GM12878 (cell line): ENCODE data around the gene SMIM27. TPM values are rescaled to one million over a fixed set of nuclear protein-coding genes. Genes with fewer than 3 reads are reported as not detected.

Experiments
- ATAC-seq: fragments of 200-7000 bp; cut with Tn5 transposase; 3 replicates; pipeline ENCODE4 v1.9.1; 2020; ENCODE audit warnings: mild to moderate bottlenecking, moderate library complexity
- BruUV-seq: library from RNA; stranded (reverse); fragments of 400-500 nt; replicated peaks from 2 replicates; lab custom pipeline; 2021; lab: Mats Ljungman, UMichigan
- CTCF ChIA-PET: fragments of 300-600 bp; sonication (Branson Sonifier 250); formaldehyde crosslinking; extraction: SDS; loops from one replicate; lab custom pipeline; 2021; ENCODE audit warnings: inconsistent platforms; lab: Yijun Ruan, JAX
- POLR2A ChIA-PET: fragments of 350-600 bp; formaldehyde crosslinking; extraction: SDS; loops from one replicate; lab custom pipeline; 2021; ENCODE audit warnings: inconsistent platforms; lab: Charles Lee
- RAD21 ChIA-PET: fragments of 300-600 bp; sonication (Branson Sonifier 250); formaldehyde crosslinking; loops from one replicate; lab custom pipeline; 2023; ENCODE audit warnings: antibody characterized with exemption; ENCODE audit not compliant: unreplicated experiment; lab: Charles Lee
- SMC1A ChIA-PET: fragments of 300-600 bp; sonication (Branson Sonifier 250); formaldehyde crosslinking; loops from one replicate; lab custom pipeline; 2023; ENCODE audit not compliant: unreplicated experiment, uncharacterized antibody; lab: Charles Lee
- DNase-seq: peaks from one replicate; pipeline ENCODE4 v3.0.0-alpha.2; 2011; ENCODE audit warnings: low read depth, low spot score
- FAIRE-seq: peaks from 3 replicates; lab custom pipeline; 2011; peaks lifted over from hg19 to GRCh38; lab: Jason Lieb, UNC
- H2AFZ ChIP-seq: 2 replicates; pipeline ENCODE4 v1.6.0; 2011; ENCODE audit warnings: low read depth, low read length, control low read depth; ENCODE audit not compliant: control insufficient read depth
- H3K27ac ChIP-seq: 2 replicates; pipeline ENCODE4 v1.5.1; 2011; ENCODE audit warnings: control low read depth; ENCODE audit not compliant: control insufficient read depth, insufficient read depth
- H3K27me3 ChIP-seq, 2 experiments: replicated peaks in 1 of 2; 2 replicates each; pipeline versions ENCODE4 v1.6.0 to v1.6.1; 2011; ENCODE audit warnings: low read length in 1 of 2; ENCODE audit not compliant: control insufficient read depth in 2 of 2, insufficient read depth in 2 of 2
- H3K36me3 ChIP-seq, 2 experiments: 2 replicates each; pipeline ENCODE4 v1.5.1; 2011; ENCODE audit warnings: low read length in 1 of 2; ENCODE audit not compliant: control insufficient read depth in 2 of 2, insufficient read depth in 2 of 2
- H3K4me1 ChIP-seq: 2 replicates; pipeline ENCODE4 v1.6.1; 2011; ENCODE audit warnings: mild to moderate bottlenecking, low read length, moderate library complexity, mixed read lengths; ENCODE audit not compliant: control insufficient read depth, insufficient read depth
- H3K4me2 ChIP-seq: 2 replicates; pipeline ENCODE4 v1.6.0; 2011; ENCODE audit warnings: control low read depth; ENCODE audit not compliant: control insufficient read depth, insufficient read depth
- H3K4me3 ChIP-seq: fragments of 200-600 bp; sonication (generic); 2 replicates; pipeline ENCODE4 v1.5.1; 2016
- H3K79me2 ChIP-seq: 2 replicates; pipeline ENCODE4 v1.6.0; 2011; ENCODE audit warnings: low read length; ENCODE audit not compliant: control insufficient read depth, insufficient read depth
- H3K9ac ChIP-seq: 2 replicates; pipeline ENCODE4 v1.8.0; 2011; ENCODE audit warnings: low read length, control low read depth, mixed read lengths; ENCODE audit not compliant: control insufficient read depth, insufficient read depth
- H3K9me3 ChIP-seq: replicated peaks from 3 replicates; pipeline ENCODE4 v1.5.1; 2011; ENCODE audit warnings: mild to moderate bottlenecking, low read length; ENCODE audit not compliant: control insufficient read depth, insufficient read depth
- H4K20me1 ChIP-seq: 2 replicates; pipeline ENCODE4 v1.6.0; 2011; ENCODE audit not compliant: control insufficient read depth, insufficient read depth
- ATF7 ChIP-seq: fragments of 450-650 bp; IDR thresholded peaks from 2 replicates; pipeline ENCODE4 v1.6.1; 2016; ENCODE audit warnings: low read depth, mild to moderate bottlenecking
- CHD1 ChIP-seq: IDR thresholded peaks from 2 replicates; pipeline ENCODE4 v1.6.1; 2012; ENCODE audit warnings: low read depth, low read length, improper control_type of control experiment
- CHD2 ChIP-seq: IDR thresholded peaks from 2 replicates; pipeline ENCODE4 v1.6.1; 2011; ENCODE audit warnings: low read depth, low read length, improper control_type of control experiment, borderline replicate concordance
- HCFC1 ChIP-seq: fragments of 150-350 bp; IDR thresholded peaks from 2 replicates; pipeline ENCODE4 v1.6.1; 2014; ENCODE audit warnings: low read length
- IKZF1 ChIP-seq: fragments of 450-650 bp; conservative IDR thresholded peaks from 2 replicates; pipeline ENCODE4 v1.6.1; 2017; ENCODE audit warnings: antibody characterized with exemption, mild to moderate bottlenecking
- JUND ChIP-seq: IDR thresholded peaks from 2 replicates; pipeline ENCODE4 v1.6.1; 2012; ENCODE audit warnings: low read depth, mild to moderate bottlenecking, low read length, improper control_type of control experiment, moderate library complexity
- MTA2 ChIP-seq: fragments of 450-650 bp; IDR thresholded peaks from 2 replicates; pipeline ENCODE4 v1.6.1; 2016; ENCODE audit warnings: low read depth, mild to moderate bottlenecking, moderate library complexity
- NBN ChIP-seq: fragments of 450-650 bp; IDR thresholded peaks from 2 replicates; pipeline ENCODE4 v1.6.1; 2016
- NFIC ChIP-seq: IDR thresholded peaks from 2 replicates; pipeline ENCODE4 v1.6.1; 2012; ENCODE audit warnings: low read depth, mild to moderate bottlenecking, inconsistent platforms, low read length, moderate library complexity
- NFYB ChIP-seq: IDR thresholded peaks from 2 replicates; pipeline ENCODE4 v1.6.1; 2011; ENCODE audit warnings: low read depth, mild to moderate bottlenecking, low read length, improper control_type of control experiment, moderate library complexity; ENCODE audit not compliant: insufficient read depth
- POU2F2 ChIP-seq: IDR thresholded peaks from 3 replicates; pipeline ENCODE4 v1.6.1; 2011; ENCODE audit warnings: low read depth, mild to moderate bottlenecking, low read length, borderline replicate concordance
- RFX5 ChIP-seq: IDR thresholded peaks from 2 replicates; pipeline ENCODE4 v1.6.1; 2011; ENCODE audit warnings: low read depth, low read length, improper control_type of control experiment
- TCF12 ChIP-seq: IDR thresholded peaks from 2 replicates; pipeline ENCODE4 v1.6.1; 2011; ENCODE audit warnings: low read depth, mild to moderate bottlenecking, low read length
- WGBS: methylation state at CpG from one replicate; pipeline ENCODE4 v1.1.6; 2016; ENCODE audit warnings: low lambda C conversion rate; ENCODE audit not compliant: insufficient replicate concordance, insufficient coverage; ENCODE audit errors: missing lambda C conversion rate; 5-methylcytosine and 5-hydroxymethylcytosine counted together
- in situ Hi-C: fragments of 300-500 bp; cut with MboI; formaldehyde crosslinking; loops from 9 replicates; pipeline ENCODE4 v1.14.3; 2018; ENCODE audit warnings: mixed read lengths
- intact Hi-C: fragments of 100-400 bp; cut with micrococcal nuclease; formaldehyde crosslinking; loops from one replicate; pipeline ENCODE4 v1.14.2; 2022; ENCODE audit not compliant: unreplicated experiment
- polyA plus RNA-seq, 11 experiments: library from polyadenylated mRNA; depleted of rRNA in 4 of 11; unstranded in 6 of 11; stranded (reverse) in 5 of 11; fragments of >200 nt; fragmentation: Nextera tagmentation in 4 of 11; fragmentation: Illumina TruSeq in 1 of 11; extraction: Ambion mirVana in 4 of 11; extraction: Trizol in 1 of 11; gene quantifications; 1 replicate in 1 of 11; 2 replicates in 10 of 11; pipeline versions ENCODE4 v1.2.1 to v1.2.3, GENCODE V29; 2011 to 2016; ENCODE audit warnings: inconsistent platforms in 2 of 11, missing spikeins in 2 of 11, low read depth in 1 of 11
- total RNA-seq, 4 experiments: library from RNA; depleted of rRNA in 3 of 4; stranded (reverse); fragments of >200 nt in 3 of 4; fragmentation: Illumina TruSeq in 1 of 4; extraction: Trizol in 1 of 4; gene quantifications; 2 replicates each; pipeline versions ENCODE4 v1.2.1 to v1.2.3, GENCODE V29; 2013 to 2021
- TF ChIP-seq, protein P1 (sequence below): fragments of 450-650 bp; IDR thresholded peaks from 2 replicates; pipeline ENCODE4 v1.6.1; 2016; ENCODE audit warnings: mild to moderate bottlenecking
- TF ChIP-seq, protein P2 (sequence below): IDR thresholded peaks from 2 replicates; pipeline ENCODE4 v1.6.1; 2011; ENCODE audit warnings: low read depth, mild to moderate bottlenecking, low read length, moderate library complexity, borderline replicate concordance; ENCODE audit errors: extremely low read depth
- TF ChIP-seq, protein P3 (sequence below): IDR thresholded peaks from 2 replicates; pipeline ENCODE4 v1.6.1; 2012; ENCODE audit warnings: low read length, inconsistent platforms
- TF ChIP-seq, protein P4 (sequence below): fragments of 450-650 bp; formaldehyde crosslinking; IDR thresholded peaks from 2 replicates; pipeline ENCODE4 v1.5.0; 2022; ENCODE audit warnings: mild to moderate bottlenecking, missing genetic modification characterization

The SMIM27 gene
- total and polyA plus RNA-seq, 10 of the 15 experiments (the other 5 are each of a cell fraction or from before 2014, with no cell fraction given), result 12.2 to 47.3 (median 26.5) TPM

DNA sequence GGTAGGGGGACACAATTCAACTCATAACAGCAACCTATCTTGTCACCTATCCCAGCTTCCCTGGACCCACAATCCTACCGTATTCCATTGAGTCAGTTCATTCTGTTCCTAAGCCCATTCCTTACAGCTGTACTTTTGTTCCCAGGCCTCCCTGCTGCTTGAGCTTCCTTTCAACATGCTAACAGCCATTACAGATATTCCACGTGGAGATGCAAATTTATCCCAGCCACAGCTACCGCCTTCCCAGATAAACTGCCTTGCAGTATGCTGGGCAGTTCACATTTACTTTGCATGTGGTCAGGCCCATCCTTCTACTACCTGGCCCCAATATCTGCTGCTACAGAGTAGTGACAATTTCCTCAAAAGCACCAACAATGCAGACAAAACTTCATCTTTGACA lies 49.1 kb upstream of the SMIM27 start (continued):
- TF ChIP-seq IKZF1, result no peak
- TF ChIP-seq HCFC1, result no peak
- TF ChIP-seq RFX5, result no peak
- TF ChIP-seq MTA2, result no peak

DNA sequence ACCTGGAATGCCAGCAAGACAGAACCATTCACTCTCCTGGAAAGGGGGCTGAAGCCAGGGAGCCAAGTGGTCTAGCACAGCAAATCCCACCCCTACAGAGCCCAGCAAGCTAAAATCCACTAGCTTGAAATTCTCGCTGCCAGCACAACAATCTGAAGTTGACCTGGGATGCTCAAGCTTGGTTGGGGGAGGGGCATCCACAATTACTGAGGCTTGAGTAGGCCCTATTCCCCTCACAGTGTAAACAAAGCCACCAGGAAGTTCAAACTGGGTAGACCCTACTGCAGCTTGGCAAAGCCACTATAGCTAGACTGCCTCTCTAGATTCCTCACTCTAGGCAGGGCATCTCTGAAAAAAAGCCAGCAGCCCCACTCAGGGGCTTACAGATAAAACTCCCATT lies 43.4 kb upstream of the SMIM27 start:
- Histone ChIP-seq H3K4me2 (no peak overlapping the region), H3K79me2 (no peaks in the 10 kb centered on the region; the same call in 1 of the 2 replicates), H3K27ac (no peak overlapping the region), H3K36me3 (no peaks in the 10 kb centered on the region; a peak in 1 of 4 replicates), H3K4me1 (no peaks in the 10 kb centered on the region), H3K9me3 (no peaks in the 10 kb centered on the region), H2AFZ (no peak overlapping the region), H3K9ac (no peak overlapping the region), H4K20me1 (no peaks in the 10 kb centered on the region), H3K4me3 (no peak overlapping the region), H3K27me3 (no peaks in the 10 kb centered on the region)
- in situ Hi-C loops, result no loop called here
- intact Hi-C loops, result no loop called here
- DNase-seq (no peak), ATAC-seq (no peak), FAIRE-seq (no peak)
- ChIA-PET SMC1A (interaction anchor here (1.0 kb wide), 1 partner anchor 38 kb away, joined by 3 read pairs; no protein-coding TSS in a partner anchor), CTCF (interaction anchor here (1.5 to 1.6 kb wide), 2 partner anchors 18 to 129 kb away, joined by 5 to 12 read pairs; partner anchors contain the start of gene RIGI), POLR2A (interaction anchor here (1.1 kb wide), 1 partner anchor 21 kb away, joined by 3 read pairs; no protein-coding TSS in a partner anchor), RAD21 (interaction anchor here (1.2 kb wide), 1 partner anchor 71 kb away, joined by 3 read pairs; no protein-coding TSS in a partner anchor)
- no TSS peak for BruUV-seq
- WGBS, result 100% methylated on average over 1 of the region's 1 CpG
- TF ChIP-seq, protein P1, sequence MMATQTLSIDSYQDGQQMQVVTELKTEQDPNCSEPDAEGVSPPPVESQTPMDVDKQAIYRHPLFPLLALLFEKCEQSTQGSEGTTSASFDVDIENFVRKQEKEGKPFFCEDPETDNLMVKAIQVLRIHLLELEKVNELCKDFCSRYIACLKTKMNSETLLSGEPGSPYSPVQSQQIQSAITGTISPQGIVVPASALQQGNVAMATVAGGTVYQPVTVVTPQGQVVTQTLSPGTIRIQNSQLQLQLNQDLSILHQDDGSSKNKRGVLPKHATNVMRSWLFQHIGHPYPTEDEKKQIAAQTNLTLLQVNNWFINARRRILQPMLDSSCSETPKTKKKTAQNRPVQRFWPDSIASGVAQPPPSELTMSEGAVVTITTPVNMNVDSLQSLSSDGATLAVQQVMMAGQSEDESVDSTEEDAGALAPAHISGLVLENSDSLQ, result no peak
- TF ChIP-seq CHD1 (no peak), ATF7 (no peak), NFYB (no peak), RFX5 (no peak), NBN (no peak), POU2F2 (no peak), JUND (no peak), TCF12 (no peak), NFIC (no peak), CHD2 (no peak)
- TF ChIP-seq, protein P2, sequence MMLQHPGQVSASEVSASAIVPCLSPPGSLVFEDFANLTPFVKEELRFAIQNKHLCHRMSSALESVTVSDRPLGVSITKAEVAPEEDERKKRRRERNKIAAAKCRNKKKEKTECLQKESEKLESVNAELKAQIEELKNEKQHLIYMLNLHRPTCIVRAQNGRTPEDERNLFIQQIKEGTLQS, result no peak
- TF ChIP-seq, protein P3, sequence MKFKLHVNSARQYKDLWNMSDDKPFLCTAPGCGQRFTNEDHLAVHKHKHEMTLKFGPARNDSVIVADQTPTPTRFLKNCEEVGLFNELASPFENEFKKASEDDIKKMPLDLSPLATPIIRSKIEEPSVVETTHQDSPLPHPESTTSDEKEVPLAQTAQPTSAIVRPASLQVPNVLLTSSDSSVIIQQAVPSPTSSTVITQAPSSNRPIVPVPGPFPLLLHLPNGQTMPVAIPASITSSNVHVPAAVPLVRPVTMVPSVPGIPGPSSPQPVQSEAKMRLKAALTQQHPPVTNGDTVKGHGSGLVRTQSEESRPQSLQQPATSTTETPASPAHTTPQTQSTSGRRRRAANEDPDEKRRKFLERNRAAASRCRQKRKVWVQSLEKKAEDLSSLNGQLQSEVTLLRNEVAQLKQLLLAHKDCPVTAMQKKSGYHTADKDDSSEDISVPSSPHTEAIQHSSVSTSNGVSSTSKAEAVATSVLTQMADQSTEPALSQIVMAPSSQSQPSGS, result no peak
- TF ChIP-seq, protein P4, sequence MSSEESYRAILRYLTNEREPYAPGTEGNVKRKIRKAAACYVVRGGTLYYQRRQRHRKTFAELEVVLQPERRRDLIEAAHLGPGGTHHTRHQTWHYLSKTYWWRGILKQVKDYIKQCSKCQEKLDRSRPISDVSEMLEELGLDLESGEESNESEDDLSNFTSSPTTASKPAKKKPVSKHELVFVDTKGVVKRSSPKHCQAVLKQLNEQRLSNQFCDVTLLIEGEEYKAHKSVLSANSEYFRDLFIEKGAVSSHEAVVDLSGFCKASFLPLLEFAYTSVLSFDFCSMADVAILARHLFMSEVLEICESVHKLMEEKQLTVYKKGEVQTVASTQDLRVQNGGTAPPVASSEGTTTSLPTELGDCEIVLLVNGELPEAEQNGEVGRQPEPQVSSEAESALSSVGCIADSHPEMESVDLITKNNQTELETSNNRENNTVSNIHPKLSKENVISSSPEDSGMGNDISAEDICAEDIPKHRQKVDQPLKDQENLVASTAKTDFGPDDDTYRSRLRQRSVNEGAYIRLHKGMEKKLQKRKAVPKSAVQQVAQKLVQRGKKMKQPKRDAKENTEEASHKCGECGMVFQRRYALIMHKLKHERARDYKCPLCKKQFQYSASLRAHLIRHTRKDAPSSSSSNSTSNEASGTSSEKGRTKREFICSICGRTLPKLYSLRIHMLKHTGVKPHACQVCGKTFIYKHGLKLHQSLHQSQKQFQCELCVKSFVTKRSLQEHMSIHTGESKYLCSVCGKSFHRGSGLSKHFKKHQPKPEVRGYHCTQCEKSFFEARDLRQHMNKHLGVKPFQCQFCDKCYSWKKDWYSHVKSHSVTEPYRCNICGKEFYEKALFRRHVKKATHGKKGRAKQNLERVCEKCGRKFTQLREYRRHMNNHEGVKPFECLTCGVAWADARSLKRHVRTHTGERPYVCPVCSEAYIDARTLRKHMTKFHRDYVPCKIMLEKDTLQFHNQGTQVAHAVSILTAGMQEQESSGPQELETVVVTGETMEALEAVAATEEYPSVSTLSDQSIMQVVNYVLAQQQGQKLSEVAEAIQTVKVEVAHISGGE (CRISPR knock-in tag), result no peak
